GM12874 (cell line): ENCODE measurements around the gene KCNK2.

Experiments used
- CTCF ChIP-seq: IDR thresholded peaks from 2 replicates; pipeline ENCODE4 v1.5.1; 2011; ENCODE audit warnings: low read depth, mild to moderate bottlenecking, control low read depth, low read length, moderate library complexity; ENCODE audit not compliant: insufficient read depth

The KCNK2 gene

GRCh38 chr1:215132156-215132555, 49.6 kb downstream of the KCNK2 start:
- no peak for TF ChIP-seq CTCF

- no peak for TF ChIP-seq CTCF
These were observed 51.0 kb downstream of the KCNK2 start for GRCh38 chr1:215133532-215133931.

- no peak for TF ChIP-seq CTCF
These were observed 55.4 kb downstream of the KCNK2 start for GRCh38 chr1:215137985-215138384.

- no peak for TF ChIP-seq CTCF
These were observed 57.6 kb downstream of the KCNK2 start for GRCh38 chr1:215140135-215140534.

GRCh38 chr1:215141460-215141859, 58.9 kb downstream of the KCNK2 start:
- no peak for TF ChIP-seq CTCF

- no peak for TF ChIP-seq CTCF
These were observed 61.0 kb downstream of the KCNK2 start for GRCh38 chr1:215143497-215143896.

GRCh38 chr1:215146240-215146975, 63.9 kb downstream of the KCNK2 start:
- TF ChIP-seq CTCF, result peak; percentile 21; the same call in 1 of the 2 replicates
